ENCODE data around the gene PROKR1.

Gene PROKR1

GRCh38 chr2:68667371-68667770 lies 24.0 kb downstream of the PROKR1 start:
- no peak for TF ChIP-seq YY1 (IDR thresholded peaks at IDR 0.05; ENCODE audit: low read depth)
- TF ChIP-seq RAD21 (IDR thresholded peaks at IDR 0.05; ENCODE audit: low read depth): no peak
- no peak for TF ChIP-seq NFIC (IDR thresholded peaks at IDR 0.05)
- TF ChIP-seq USF1 (IDR thresholded peaks at IDR 0.05): no peak
- no peak for TF ChIP-seq TCF12 (IDR thresholded peaks at IDR 0.05; ENCODE audit: low read depth)
- no peak for TF ChIP-seq TAF1 (IDR thresholded peaks at IDR 0.05; ENCODE audit: low read depth)
- TF ChIP-seq CREB1 (IDR thresholded peaks at IDR 0.05; ENCODE audit: low read depth): no peak
- no peak for TF ChIP-seq FOXM1 (IDR thresholded peaks at IDR 0.05; ENCODE audit: borderline replicate concordance, low read depth)
- no peak for TF ChIP-seq TEAD4 (IDR thresholded peaks at IDR 0.05)
- no peak for TF ChIP-seq EGR1 (IDR thresholded peaks at IDR 0.05)
- TF ChIP-seq ZBTB7A (IDR thresholded peaks at IDR 0.05; ENCODE audit: low read depth): no peak
- TF ChIP-seq REST (IDR thresholded peaks at IDR 0.05; ENCODE audit: low read depth): no peak
- no peak for TF ChIP-seq MAX (IDR thresholded peaks at IDR 0.05)
- TF ChIP-seq EP300 (IDR thresholded peaks at IDR 0.05; ENCODE audit: borderline replicate concordance): no peak
- TF ChIP-seq CEBPB (IDR thresholded peaks at IDR 0.05): no peak

GRCh38 chr2:68669651-68670050 lies 26.3 kb downstream of the PROKR1 start:
- no peak for TF ChIP-seq TEAD4 (IDR thresholded peaks at IDR 0.05)
- TF ChIP-seq REST (IDR thresholded peaks at IDR 0.05; ENCODE audit: low read depth): no peak
- no peak for TF ChIP-seq CEBPB (IDR thresholded peaks at IDR 0.05)
- no peak for TF ChIP-seq RAD21 (IDR thresholded peaks at IDR 0.05; ENCODE audit: low read depth)
- no peak for TF ChIP-seq TCF12 (IDR thresholded peaks at IDR 0.05; ENCODE audit: low read depth)
- no peak for TF ChIP-seq FOXM1 (IDR thresholded peaks at IDR 0.05; ENCODE audit: borderline replicate concordance, low read depth)
- no peak for TF ChIP-seq EP300 (IDR thresholded peaks at IDR 0.05; ENCODE audit: borderline replicate concordance)
- TF ChIP-seq USF1 (IDR thresholded peaks at IDR 0.05): no peak
- TF ChIP-seq EGR1 (IDR thresholded peaks at IDR 0.05): no peak
- no peak for TF ChIP-seq NFIC (IDR thresholded peaks at IDR 0.05)

GRCh38 chr2:68671961-68672360 lies 28.6 kb downstream of the PROKR1 start:
- TF ChIP-seq NFIC (IDR thresholded peaks at IDR 0.05) (no peak), ZBTB7A (IDR thresholded peaks at IDR 0.05; ENCODE audit: low read depth) (no peak), USF1 (IDR thresholded peaks at IDR 0.05) (no peak), MAX (IDR thresholded peaks at IDR 0.05) (no peak), EGR1 (IDR thresholded peaks at IDR 0.05) (no peak), FOXM1 (IDR thresholded peaks at IDR 0.05; ENCODE audit: borderline replicate concordance, low read depth) (no peak), RAD21 (IDR thresholded peaks at IDR 0.05; ENCODE audit: low read depth) (no peak), TCF12 (IDR thresholded peaks at IDR 0.05; ENCODE audit: low read depth) (no peak), TAF1 (IDR thresholded peaks at IDR 0.05; ENCODE audit: low read depth) (no peak), CREB1 (IDR thresholded peaks at IDR 0.05; ENCODE audit: low read depth) (no peak)

- no peak for TF ChIP-seq CREB1 (IDR thresholded peaks at IDR 0.05; ENCODE audit: low read depth)
- no peak for TF ChIP-seq YY1 (IDR thresholded peaks at IDR 0.05; ENCODE audit: low read depth)
- TF ChIP-seq FOXM1 (IDR thresholded peaks at IDR 0.05; ENCODE audit: borderline replicate concordance, low read depth): no peak
- TF ChIP-seq EP300 (IDR thresholded peaks at IDR 0.05; ENCODE audit: borderline replicate concordance): no peak
- TF ChIP-seq TAF1 (IDR thresholded peaks at IDR 0.05; ENCODE audit: low read depth): no peak
Measured at GRCh38 chr2:68673631-68674030, 30.3 kb downstream of the PROKR1 start.

- TF ChIP-seq TEAD4 (IDR thresholded peaks at IDR 0.05) (no peak), MAX (IDR thresholded peaks at IDR 0.05) (no peak), FOXM1 (IDR thresholded peaks at IDR 0.05; ENCODE audit: borderline replicate concordance, low read depth) (no peak), ZBTB7A (IDR thresholded peaks at IDR 0.05; ENCODE audit: low read depth) (no peak)
Measured at GRCh38 chr2:68675470-68675869, 32.1 kb downstream of the PROKR1 start.

GRCh38 chr2:68684197-68684596 lies 40.8 kb downstream of the PROKR1 start:
- TF ChIP-seq CEBPB (IDR thresholded peaks at IDR 0.05): no peak
- TF ChIP-seq TEAD4 (IDR thresholded peaks at IDR 0.05): no peak
- no peak for TF ChIP-seq EGR1 (IDR thresholded peaks at IDR 0.05)
- no peak for TF ChIP-seq EP300 (IDR thresholded peaks at IDR 0.05; ENCODE audit: borderline replicate concordance)
- TF ChIP-seq MAX (IDR thresholded peaks at IDR 0.05): no peak
- TF ChIP-seq TAF1 (IDR thresholded peaks at IDR 0.05; ENCODE audit: low read depth): no peak
- TF ChIP-seq TCF12 (IDR thresholded peaks at IDR 0.05; ENCODE audit: low read depth): no peak
- no peak for TF ChIP-seq REST (IDR thresholded peaks at IDR 0.05; ENCODE audit: low read depth)

Measured in Ishikawa (cell line).